Hippocampal formation (tissue), 2 donors: Measurements from ENCODE around the gene TMEM132A.

ENCODE experiments used
- DNase-seq, 2 donors: peaks; one replicate each; lab custom pipeline; 2025; lab: John Stamatoyannopoulos, UW

Gene TMEM132A

GRCh38 chr11:60924110-60924905, at the start of gene TMEM132A:
TMEM132A (plus strand) TSS chr11:60924460; CDS start chr11:60924634, 174 bp downstream.
- peak; percentile 74 to 77 for DNase-seq

- no peak for DNase-seq
Measured at GRCh38 chr11:60875366-60876167, 48.7 kb upstream of the TMEM132A start.

- no peak for DNase-seq
Measured at GRCh38 chr11:60876168-60876485, 48.1 kb upstream of the TMEM132A start.

GRCh38 chr11:60878245-60879101, 45.8 kb upstream of the TMEM132A start:
- no peak for DNase-seq

- DNase-seq = no peak
Measured at GRCh38 chr11:60879104-60879503, 45.2 kb upstream of the TMEM132A start.

- no peak for DNase-seq
Measured at GRCh38 chr11:60879971-60880588, 44.2 kb upstream of the TMEM132A start.

- no peak for DNase-seq
Measured at GRCh38 chr11:60880643-60881282, 43.5 kb upstream of the TMEM132A start.

- peak in 1 of 2 donors; percentile 24 for DNase-seq
Measured at GRCh38 chr11:60887556-60887955, 36.7 kb upstream of the TMEM132A start.

- no peak for DNase-seq
Measured at GRCh38 chr11:60889869-60890311, 34.4 kb upstream of the TMEM132A start.

GRCh38 chr11:60890696-60891095, 33.6 kb upstream of the TMEM132A start:
- no peak for DNase-seq

GRCh38 chr11:60891103-60891741, 33.0 kb upstream of the TMEM132A start:
- no peak for DNase-seq

- no peak for DNase-seq
Measured at GRCh38 chr11:60895687-60896086, 28.6 kb upstream of the TMEM132A start.

GRCh38 chr11:60897496-60897895, 26.8 kb upstream of the TMEM132A start:
- DNase-seq = no peak

- DNase-seq = peak in 1 of 2 donors; percentile 53
Measured at GRCh38 chr11:60899046-60899936, 25.0 kb upstream of the TMEM132A start.

GRCh38 chr11:60899977-60900376, 24.3 kb upstream of the TMEM132A start:
- DNase-seq = no peak

GRCh38 chr11:60900673-60901404, 23.4 kb upstream of the TMEM132A start:
- peak; percentile 23 to 51 for DNase-seq

GRCh38 chr11:60902625-60903024, 21.6 kb upstream of the TMEM132A start:
- no peak for DNase-seq

GRCh38 chr11:60905047-60905446, 19.2 kb upstream of the TMEM132A start:
- DNase-seq = no peak

- no peak for DNase-seq
Measured at GRCh38 chr11:60905551-60906113, 18.6 kb upstream of the TMEM132A start.
